GM12864 (cell line): ENCODE measurements around the gene PHEX.

Experiments used
- DNase-seq: peaks from one replicate; pipeline ENCODE4 v3.0.0-alpha.2; 2011; ENCODE audit warnings: low read depth
- H3K4me3 ChIP-seq: 2 replicates; pipeline ENCODE4 v1.5.1; 2011; ENCODE audit warnings: mild to moderate bottlenecking, low read depth, low read length, control low read depth
- CTCF ChIP-seq: IDR thresholded peaks from 2 replicates; pipeline ENCODE4 v1.5.1; 2011; ENCODE audit warnings: low read depth, mild to moderate bottlenecking, moderate library complexity, low read length, control low read depth, inconsistent platforms; ENCODE audit errors: missing control alignments

PHEX gene

GRCh38 chrX:22237479-22237878 is 205.4 kb downstream of the PHEX start:
- no peak for TF ChIP-seq CTCF
- H3K4me3 ChIP-seq: no peak overlapping the region
- DNase-seq: no peak

GRCh38 chrX:22246620-22247019 is 214.5 kb downstream of the PHEX start:
- TF ChIP-seq CTCF: no peak
- DNase-seq: no peak
- no peak overlapping the region for H3K4me3 ChIP-seq

DNA sequence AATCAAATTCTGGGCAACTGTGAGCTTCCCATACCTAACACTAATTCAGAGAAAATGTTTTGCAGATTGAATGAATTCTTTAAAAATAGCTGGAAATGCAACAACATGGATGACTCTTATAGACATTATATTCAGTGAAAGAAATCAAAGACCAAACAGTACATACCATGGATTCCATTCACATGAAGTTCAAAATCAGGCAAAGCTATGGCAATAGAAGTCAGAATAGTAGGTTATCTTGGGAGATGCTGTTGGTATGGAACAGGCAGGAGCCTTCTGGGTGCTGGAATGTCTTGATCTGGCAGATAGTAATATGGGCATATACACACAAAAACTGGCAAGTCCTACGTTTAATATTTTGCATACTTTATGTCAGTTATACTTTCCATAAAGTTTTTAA is 215.0 kb downstream of the PHEX start:
- H3K4me3 ChIP-seq: no peak overlapping the region
- no peak for TF ChIP-seq CTCF
- no peak for DNase-seq

- no peak for TF ChIP-seq CTCF
- H3K4me3 ChIP-seq: no peak overlapping the region
- no peak for DNase-seq
Observed at GRCh38 chrX:22248401-22248800, 216.3 kb downstream of the PHEX start.

- no peak for TF ChIP-seq CTCF
- H3K4me3 ChIP-seq: no peak overlapping the region
- no peak for DNase-seq
Observed at GRCh38 chrX:22249371-22249770, 217.2 kb downstream of the PHEX start.

- no peak for TF ChIP-seq CTCF
- no peak for DNase-seq
- no peak overlapping the region for H3K4me3 ChIP-seq
Observed at GRCh38 chrX:22268706-22269105, 236.6 kb downstream of the PHEX start.

GRCh38 chrX:22272613-22273012 is 240.5 kb downstream of the PHEX start, which contains the start of gene CBLL2:
Gene CBLL2 (plus strand): TSS chrX:22272913. CDS start chrX:22272992, 79 bp downstream.
- H3K4me3 ChIP-seq: no peak within 1 kb of the TSS
- TF ChIP-seq CTCF: no peak
- no peak for DNase-seq
